Progenitor cell of endocrine pancreas (in vitro differentiated cells): ENCODE data around the gene CLDN2. TPM values are rescaled to one million over a fixed set of nuclear protein-coding genes. Genes with fewer than 3 reads are reported as not detected.

Experiments
- DNase-seq: peaks from one replicate; pipeline ENCODE4 v3.0.0; 2021; ENCODE audit warnings: low spot score; ENCODE audit not compliant: unreplicated experiment
- H3K27ac Mint-ChIP-seq: 2 replicates; pipeline ENCODE4 v1.8.0; 2021; ENCODE audit warnings: mild to moderate bottlenecking, moderate library complexity, mixed read lengths
- H3K27me3 Mint-ChIP-seq: 2 replicates; pipeline ENCODE4 v1.8.0; 2021; ENCODE audit warnings: mixed read lengths
- H3K36me3 Mint-ChIP-seq: 2 replicates; pipeline ENCODE4 v1.8.0; 2022; ENCODE audit warnings: mixed read lengths; ENCODE audit not compliant: insufficient read depth
- H3K4me1 Mint-ChIP-seq: 2 replicates; pipeline ENCODE4 v1.8.0; 2021; ENCODE audit warnings: low read depth, mixed read lengths
- H3K4me3 Mint-ChIP-seq: 2 replicates; pipeline ENCODE4 v1.8.0; 2021; ENCODE audit warnings: low read depth, mild to moderate bottlenecking, moderate library complexity, mixed read lengths
- H3K9me3 Mint-ChIP-seq: 2 replicates; pipeline ENCODE4 v1.8.0; 2021; ENCODE audit warnings: low read depth, mixed read lengths
- CTCF ChIP-seq: fragments of 200-600 bp; sonication (generic); IDR thresholded peaks from one replicate; pipeline ENCODE4 v1.5.0; 2021; ENCODE audit warnings: antibody characterized with exemption, mild to moderate bottlenecking; ENCODE audit not compliant: unreplicated experiment
- total RNA-seq: library from RNA; stranded (reverse); gene quantifications from 2 replicates; pipeline ENCODE4 v1.2.1, GENCODE V29; 2021

The CLDN2 gene
- total RNA-seq, 1 donor from 2014 or later: 1.2 TPM

DNA sequence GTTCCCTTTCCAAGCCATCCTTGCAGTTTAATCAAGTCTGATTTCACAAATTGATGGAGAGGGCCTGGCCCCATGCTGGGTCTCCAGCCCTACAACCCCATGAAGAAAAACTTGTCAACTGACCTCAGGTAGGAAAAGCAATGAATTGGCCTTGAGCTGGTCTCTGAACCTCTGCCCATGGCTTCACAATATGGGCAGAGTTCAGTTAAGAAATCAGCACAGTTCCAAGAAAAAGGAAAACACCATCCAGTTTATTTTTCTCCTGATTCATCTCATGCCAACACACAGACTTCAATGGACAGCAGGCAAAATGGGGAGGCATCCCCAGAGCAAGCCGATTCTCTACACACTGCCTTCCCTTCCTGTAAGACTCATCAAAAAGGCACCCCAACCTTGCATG lies 20.4 kb upstream of the CLDN2 start:
- H3K36me3 Mint-ChIP-seq: no peaks in the 10 kb centered on the region
- peaks cover 2% of the 10 kb centered on the region for H3K4me1 Mint-ChIP-seq
- no peak overlapping the region for H3K27ac Mint-ChIP-seq
- H3K27me3 Mint-ChIP-seq: no peaks in the 10 kb centered on the region
- no peak overlapping the region for H3K4me3 Mint-ChIP-seq
- no peak for DNase-seq
- no peak for TF ChIP-seq CTCF
- peaks cover 18% of the 10 kb centered on the region for H3K9me3 Mint-ChIP-seq

GRCh38 chrX:106901341-106901740 lies 18.9 kb upstream of the CLDN2 start:
- H3K9me3 Mint-ChIP-seq: peaks cover 12% of the 10 kb centered on the region
- no peak overlapping the region for H3K27ac Mint-ChIP-seq
- H3K36me3 Mint-ChIP-seq: no peaks in the 10 kb centered on the region
- H3K4me3 Mint-ChIP-seq: no peak overlapping the region
- TF ChIP-seq CTCF: no peak
- peaks cover 2% of the 10 kb centered on the region for H3K4me1 Mint-ChIP-seq
- no peaks in the 10 kb centered on the region for H3K27me3 Mint-ChIP-seq
- DNase-seq: no peak

GRCh38 chrX:106901781-106902219 lies 18.4 kb upstream of the CLDN2 start:
- Mint-ChIP-seq H3K4me1 (peaks cover 4% of the 10 kb centered on the region), H3K9me3 (peaks cover 15% of the 10 kb centered on the region), H3K27me3 (no peaks in the 10 kb centered on the region), H3K27ac (no peak overlapping the region), H3K36me3 (no peaks in the 10 kb centered on the region), H3K4me3 (no peak overlapping the region)
- no peak for TF ChIP-seq CTCF
- no peak for DNase-seq

DNA sequence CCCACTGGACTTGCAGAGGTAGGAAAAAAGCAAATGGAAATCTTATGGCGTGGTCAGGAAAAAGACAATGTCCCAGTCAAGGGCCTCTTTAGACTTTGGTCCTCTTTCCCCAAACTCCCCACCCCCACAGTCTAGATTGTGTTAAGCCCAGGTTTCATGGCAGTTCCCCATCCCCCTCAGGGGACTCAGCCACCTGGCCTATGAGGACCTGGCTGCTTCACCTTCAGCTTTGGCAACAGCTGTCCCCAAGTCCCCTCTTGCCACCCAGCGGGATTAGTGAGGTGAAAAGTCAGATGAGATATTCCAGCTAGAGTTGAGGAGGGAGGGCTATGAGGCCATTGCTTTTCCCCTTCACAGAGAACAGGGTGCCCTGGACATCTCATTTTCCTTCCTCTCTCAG lies 17.5 kb upstream of the CLDN2 start:
- no peak for DNase-seq
- Mint-ChIP-seq H3K9me3 (peaks cover 16% of the 10 kb centered on the region), H3K4me1 (peaks cover 4% of the 10 kb centered on the region), H3K4me3 (no peak overlapping the region), H3K36me3 (no peaks in the 10 kb centered on the region), H3K27me3 (no peaks in the 10 kb centered on the region), H3K27ac (no peak overlapping the region)
- no peak for TF ChIP-seq CTCF

GRCh38 chrX:106903291-106903824 lies 16.8 kb upstream of the CLDN2 start, which contains the start of gene RIPPLY1:
Gene RIPPLY1, minus strand, starts transcription at chrX:106903341. Its CDS starts 54 bp downstream, at chrX:106903287.
- Mint-ChIP-seq H3K36me3 (no peaks in the 10 kb centered on the region), H3K9me3 (peaks cover 19% of the 10 kb centered on the region), H3K27ac (no peak within 1 kb of the TSS), H3K27me3 (no peaks in the 10 kb centered on the region), H3K4me1 (peaks cover 4% of the 10 kb centered on the region), H3K4me3 (no peak within 1 kb of the TSS)
- no peak for DNase-seq
- no peak for TF ChIP-seq CTCF
